HG03175 (cell line): ENCODE data around the gene PLCXD3.
"Not testable (repeated sequence)": the region's sequence is repeated elsewhere in the genome, so short reads cannot be mapped to it uniquely, and the experiment has no call there.

ENCODE experiments used
- ATAC-seq: cut with Tn5 transposase; IDR thresholded peaks from one replicate; pipeline ENCODE4 v1.9.1; 2021; ENCODE audit warnings: mild to moderate bottlenecking, moderate library complexity; ENCODE audit not compliant: unreplicated experiment

Gene PLCXD3

DNA sequence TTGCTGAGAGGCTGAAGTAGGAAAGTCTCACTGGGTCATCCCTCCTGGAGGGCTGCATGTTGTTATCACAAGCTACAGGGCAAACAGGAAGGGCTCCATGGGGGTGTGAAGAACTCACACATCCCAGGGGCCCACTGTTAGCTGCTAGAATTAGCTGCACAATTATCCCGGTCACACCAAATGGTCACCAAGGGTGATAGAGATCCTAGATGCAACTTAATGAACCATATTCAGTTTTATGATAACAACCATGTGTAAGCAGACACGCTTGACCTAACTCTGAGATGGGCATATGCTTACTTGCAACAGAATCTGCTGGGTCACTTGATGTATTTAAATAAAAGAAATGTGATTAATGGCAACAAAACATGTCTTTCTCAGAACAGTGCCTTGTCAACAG is 153.6 kb downstream of the PLCXD3 start:
- no peak for ATAC-seq

DNA sequence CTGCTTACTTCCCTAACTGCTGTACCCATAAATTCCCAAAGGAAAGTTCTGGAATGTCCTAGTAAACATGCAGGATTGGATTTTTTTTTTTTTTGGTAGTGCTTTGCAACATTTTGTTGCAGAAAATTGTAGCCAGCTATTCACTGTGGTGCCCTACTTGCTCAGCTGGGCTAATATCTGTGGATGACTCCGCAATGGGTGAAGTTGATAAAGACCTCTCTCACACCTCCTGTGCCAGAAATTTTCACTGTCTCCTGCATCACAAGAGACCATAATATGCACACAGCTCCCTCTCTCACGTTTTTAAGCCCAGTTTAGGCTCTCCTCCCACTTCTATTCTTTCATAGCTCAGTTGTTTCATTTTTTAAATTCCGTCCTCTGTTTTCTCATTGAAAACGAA is 160.6 kb downstream of the PLCXD3 start:
- no peak for ATAC-seq

DNA sequence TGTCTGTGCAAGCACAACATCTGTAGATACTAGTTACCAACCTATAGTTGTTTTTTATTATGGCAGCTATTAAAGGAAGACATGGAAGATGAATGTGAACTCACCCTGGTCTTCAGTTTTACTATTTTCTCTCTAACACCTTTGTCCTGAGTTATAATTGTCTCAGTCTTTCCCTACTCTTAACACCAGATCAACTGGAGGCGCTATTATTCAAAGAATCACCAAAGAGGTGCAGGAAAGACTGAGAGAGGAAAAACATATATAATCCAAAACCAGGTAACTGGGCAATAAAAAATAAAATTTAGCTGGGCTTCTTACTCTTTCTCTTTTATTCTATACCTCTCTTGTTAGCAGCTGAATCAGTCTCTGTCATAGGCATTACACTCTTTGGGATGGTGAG is 162.8 kb downstream of the PLCXD3 start:
- ATAC-seq, result no peak

DNA sequence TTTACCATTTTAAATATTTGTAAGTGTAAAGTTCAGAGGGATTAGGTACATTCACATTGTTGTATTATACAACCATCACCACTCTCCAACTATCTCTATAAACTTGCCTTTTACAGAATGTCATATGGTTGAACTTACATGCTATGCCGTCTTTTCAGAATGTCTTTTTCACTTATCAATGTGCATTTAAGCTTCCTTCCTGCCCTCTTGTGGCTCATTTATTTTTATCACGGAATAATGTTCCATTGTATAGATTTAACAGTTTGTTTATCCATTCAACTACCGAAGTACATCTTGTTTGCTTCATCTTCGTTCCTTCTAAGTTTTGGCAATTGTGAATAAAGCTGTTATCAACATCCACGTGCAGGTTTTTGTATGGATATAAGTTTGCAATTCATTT is 163.8 kb downstream of the PLCXD3 start:
- no peak for ATAC-seq

DNA sequence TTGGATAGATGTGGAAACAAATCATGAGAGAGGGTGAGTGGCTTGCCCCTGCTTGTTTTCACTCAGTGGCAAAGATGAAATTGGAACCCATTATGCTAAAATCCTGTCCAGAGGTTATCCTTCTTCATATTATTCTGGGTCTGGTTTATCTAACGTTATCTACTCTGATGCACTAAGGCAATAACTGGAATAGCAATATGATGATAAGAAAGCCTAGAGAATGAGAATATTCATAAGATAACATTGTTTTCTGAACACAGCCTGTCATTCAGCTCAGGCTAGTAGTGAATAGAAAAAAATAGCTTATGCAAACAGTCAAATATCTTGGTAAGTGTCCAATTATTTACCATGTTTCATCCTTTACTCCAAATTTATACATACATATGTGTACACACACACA is 165.1 kb downstream of the PLCXD3 start:
- no peak for ATAC-seq

DNA sequence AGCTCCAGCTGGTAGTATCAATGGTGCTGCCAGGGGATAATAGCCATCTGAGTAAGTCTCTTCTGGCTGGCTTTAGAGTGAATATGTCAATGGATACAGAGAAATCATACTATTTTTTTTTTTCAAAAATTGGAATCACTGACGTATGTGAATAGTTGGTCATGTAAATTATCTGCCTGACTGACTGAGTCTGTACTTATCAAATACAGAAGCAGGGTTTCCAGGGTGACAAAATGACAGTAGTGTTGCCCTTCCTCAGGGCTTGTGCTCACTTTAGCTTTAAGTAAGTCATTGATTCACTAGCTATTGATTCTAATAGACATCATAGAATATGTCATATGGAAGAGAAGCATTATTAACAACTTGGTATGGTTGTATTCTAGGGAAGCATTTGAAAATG is 171.1 kb downstream of the PLCXD3 start:
- no peak for ATAC-seq

DNA sequence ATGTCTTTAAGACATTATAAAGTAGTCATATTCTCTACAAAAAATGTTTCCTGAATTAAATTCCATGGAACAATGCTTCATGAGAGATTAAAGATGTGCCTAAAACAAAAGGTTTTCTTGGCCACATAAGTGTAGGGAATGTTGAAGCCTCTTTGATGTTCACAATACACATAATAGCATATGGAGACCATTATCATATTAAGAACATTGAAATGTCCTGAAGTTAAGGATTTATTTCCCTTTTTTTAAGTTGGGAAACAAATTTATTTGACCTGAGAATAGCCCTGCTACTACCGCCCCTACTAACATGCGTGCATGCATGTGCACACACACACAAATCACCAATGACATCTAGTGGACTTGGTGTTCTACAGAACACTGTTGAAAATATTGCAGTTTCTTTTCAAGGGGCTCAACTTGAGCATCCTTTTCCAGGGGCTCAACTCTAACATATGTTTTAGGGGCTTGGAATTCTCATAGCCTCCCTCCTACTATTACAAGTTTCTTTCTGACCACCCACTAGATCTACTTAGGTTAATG is 172.2 kb downstream of the PLCXD3 start:
- no peak for ATAC-seq

DNA sequence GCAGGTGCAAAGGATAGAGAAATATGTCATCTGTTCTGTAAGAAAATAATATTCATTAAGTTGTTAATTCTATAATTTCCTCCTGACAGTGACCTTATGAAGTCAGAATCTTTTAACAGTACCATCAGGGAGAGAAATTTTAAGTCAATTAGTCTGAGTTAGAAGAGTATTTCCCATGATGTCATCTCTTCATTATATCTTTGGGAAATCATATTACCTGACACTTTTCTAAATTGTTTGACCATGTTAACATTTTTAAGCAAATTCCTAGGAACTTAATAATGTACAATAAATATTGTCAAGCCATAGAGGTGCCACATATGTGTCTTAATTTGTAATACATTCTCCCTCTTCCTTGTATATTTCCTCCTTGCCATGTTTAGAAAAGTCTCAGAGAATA is 172.7 kb downstream of the PLCXD3 start:
- ATAC-seq, result no peak

DNA sequence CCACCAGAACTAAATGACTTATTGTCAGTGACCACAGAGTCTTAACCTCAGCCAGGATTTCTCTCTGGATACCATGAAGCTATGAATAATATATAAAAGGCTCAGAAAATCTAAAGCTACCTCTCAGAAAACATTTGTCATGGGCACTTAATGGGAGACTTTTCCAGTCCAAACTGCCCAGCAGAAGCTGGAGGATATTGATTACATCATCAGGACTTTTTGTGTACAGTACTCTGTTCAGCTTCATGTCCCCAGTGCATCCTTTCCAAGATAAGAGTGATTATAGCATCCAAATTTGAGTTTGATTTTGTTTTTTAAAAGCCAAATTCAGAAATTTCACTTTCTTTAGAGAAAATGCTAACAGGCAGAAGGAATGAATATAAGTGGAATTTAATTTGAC is 173.2 kb downstream of the PLCXD3 start:
- ATAC-seq, result no peak

DNA sequence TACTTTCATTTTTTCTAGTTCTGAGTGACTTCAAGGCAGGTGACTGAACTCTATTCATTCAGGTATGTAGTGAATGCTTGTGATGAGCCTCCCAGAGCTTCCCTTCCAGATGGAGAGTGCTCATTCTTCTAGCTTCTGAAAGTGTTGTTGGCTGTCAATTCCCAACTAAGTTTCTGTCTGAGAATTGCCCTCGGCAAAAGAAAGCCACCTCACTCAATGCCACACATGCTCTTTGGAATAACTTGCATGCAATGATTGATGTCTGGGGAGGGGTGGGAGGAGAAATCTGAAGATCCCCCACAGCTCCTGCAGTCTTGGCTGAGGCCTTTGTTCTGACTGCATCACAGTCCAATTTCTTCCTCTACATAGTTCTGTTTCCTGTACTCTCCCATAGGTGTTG is 173.9 kb downstream of the PLCXD3 start:
- ATAC-seq, result no peak

DNA sequence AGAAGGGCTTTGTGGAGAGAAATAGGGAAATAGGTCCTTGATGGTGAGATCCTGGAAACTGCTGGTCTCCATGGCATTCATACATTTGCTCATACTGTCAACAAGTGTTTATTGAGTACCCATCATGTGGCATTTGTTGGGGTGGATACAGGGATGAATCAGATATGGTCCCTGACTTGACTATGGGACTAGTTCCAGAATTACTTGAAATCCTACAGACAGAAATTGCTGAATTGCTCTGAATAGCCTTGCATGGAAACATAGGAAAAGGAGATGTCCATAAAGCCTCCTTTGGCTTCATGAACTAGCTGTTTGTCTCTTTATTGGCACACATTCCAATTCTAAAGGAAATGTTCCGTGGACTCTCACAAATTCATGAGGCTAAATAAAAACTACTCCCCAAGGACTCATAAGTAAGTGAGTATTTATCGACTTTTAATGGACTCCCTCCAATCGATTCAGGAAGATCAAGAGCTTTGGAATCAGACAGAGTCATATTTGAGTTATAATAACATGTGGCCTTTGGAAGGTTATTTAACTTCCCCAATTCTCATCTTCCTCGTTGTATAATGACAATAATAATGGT is 174.7 kb downstream of the PLCXD3 start:
- ATAC-seq, result no peak

DNA sequence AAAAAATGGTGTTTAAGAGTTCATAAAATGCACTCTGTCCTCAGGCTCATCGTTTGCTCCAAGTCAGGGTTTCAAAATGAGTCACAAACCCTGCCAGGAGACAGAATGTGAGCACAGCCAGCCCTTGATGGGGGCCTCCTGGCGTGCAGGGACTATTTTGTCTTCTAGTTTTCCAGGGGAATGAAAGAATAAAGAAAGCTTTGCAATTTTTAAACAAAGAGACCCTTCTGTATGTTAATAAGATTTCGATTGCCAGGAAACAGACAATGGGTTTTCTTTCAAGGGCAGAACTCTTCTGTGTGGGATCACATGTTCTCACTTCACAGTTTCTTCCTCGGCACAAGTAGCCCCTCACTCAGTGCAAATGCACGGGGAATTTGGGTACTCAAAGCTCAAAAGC is 175.6 kb downstream of the PLCXD3 start:
- ATAC-seq, result peak; percentile 76

DNA sequence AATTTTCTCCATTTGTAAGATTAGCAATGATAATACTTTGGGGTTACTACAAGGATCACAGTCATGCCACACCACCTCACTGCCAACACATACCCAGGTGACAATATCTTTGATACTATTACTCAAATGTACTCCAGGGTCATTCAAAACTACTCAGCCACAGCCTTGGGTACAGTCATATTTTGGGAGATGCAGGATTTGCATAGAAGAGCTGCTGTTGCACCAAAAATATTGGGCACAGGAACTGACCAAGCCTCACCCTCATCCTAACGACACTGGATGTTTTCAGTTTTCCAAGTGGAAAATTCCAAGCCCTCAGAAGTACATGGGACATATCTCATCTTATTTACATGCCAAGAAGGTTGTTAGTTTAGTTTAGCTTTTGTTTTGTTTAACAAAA is 176.2 kb downstream of the PLCXD3 start:
- ATAC-seq, result no peak

DNA sequence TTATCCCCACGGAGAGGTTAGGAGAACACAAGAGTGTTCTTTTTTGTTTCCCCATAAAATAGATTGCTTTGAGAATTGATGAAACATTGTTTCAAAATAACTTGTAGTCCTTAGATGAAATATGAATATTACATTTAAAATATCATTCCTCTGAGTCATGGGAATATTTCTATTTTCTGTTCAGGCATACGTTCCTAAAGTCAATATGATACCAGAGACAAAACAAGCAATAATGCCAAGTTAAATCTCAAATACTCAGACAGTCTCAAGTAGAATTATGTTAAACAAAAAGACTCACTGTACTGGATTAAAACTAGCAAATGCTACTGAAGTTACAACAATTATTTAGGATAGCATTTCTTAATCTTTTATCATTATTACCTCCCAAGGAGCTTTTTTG is 185.3 kb downstream of the PLCXD3 start:
- ATAC-seq, result no peak

DNA sequence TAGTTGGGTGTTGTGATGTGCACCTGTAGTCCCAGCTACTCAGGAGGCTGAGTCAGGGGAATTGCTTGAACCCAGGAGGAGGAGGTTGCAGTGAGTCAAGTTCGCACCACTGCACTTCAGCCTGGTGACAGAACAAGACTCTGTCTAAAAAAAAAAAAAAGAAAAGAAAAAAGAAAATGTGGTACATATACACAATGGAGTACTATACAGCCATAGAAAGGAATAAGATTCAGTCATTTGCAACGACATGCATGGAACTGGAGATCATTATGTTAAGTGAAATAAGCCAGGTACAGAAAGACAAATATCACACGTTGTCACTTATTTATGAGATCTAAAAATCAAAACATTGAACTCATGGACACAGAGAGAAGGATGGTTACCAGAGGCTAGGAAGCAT is 187.6 kb downstream of the PLCXD3 start:
- not testable (repeated sequence) for ATAC-seq

DNA sequence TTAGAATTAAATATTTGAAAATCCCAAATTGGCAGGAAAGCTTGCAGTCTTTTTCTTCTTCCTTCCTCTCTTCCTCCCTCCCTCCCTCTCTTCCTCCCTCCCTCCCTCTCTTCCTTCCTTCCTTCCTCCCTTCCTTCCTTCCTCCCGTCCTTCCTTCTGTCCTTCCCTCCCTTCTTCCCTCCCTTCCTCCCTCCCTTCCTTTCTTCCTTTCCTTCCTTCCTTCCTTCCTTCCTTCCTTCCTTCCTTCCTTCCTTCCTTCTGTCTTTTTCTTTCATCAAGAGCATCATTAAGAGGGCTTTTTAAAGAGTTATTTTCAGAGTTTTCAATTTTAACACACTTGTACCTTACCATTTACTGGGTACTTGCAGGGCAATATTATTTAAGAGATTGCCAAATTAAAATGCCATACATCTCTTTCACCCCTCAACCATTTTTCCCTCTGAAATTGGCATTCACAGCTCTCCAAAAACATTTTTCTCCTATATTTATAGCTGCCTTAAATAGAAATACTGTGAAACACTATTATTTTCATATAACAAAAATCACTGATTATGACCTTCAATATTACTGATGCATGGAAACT is 197.8 kb downstream of the PLCXD3 start:
- ATAC-seq, result no peak

DNA sequence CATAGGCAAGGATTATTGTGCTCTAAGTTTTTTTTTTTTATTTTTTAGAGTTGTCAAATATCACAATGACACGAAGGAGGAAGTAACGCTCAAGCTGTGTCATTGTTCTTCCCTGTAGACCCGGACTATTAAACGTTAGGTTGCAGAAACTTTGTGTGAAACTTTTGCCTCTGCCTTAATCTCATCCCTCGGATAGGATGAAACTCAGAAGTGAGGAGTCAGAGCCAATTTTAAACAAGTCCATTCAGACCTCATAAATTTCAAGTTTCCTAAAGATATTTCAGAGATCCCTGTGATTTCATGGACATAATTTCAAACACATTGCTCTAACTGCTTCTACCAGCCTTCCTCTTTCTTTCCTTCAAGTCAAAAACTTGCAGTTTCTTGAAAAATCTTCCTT is 198.3 kb downstream of the PLCXD3 start:
- no peak for ATAC-seq

DNA sequence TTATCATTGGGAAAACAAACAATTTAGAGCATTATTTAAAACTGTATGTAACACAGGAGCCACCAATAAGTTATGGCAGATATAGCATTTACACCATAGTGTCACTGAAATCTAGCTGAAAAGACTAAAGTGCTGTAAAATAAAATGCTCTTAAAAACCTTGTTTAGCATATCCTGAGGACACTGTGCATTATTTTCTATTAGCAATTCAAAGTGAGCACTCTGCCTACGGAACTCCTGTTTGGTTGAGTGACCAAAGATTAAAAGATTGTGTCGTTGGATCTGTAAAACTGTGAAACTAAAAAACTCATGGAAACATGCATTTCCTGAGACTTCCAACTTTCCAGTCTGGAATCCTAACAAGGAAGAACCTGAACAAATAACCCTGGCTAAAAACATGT is 201.1 kb downstream of the PLCXD3 start:
- ATAC-seq, result no peak

DNA sequence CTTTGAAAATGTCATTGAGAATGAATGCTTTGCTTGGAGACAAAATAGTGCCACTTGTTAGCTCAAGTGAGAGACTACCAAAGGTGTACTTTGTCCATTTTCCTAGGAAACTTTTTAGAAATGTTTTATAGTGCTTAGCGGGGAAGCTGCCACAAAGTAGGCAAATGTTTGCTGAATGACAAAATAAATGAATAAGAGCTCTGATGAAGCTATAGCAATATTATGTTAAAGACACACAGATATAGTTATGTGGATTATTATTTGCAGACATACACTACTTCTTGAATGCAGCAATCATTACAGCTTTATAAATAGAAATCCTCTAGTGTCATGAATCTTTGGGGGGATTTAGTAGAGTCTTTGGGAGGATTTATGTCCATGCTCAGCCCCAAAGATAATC is 204.4 kb downstream of the PLCXD3 start:
- no peak for ATAC-seq

DNA sequence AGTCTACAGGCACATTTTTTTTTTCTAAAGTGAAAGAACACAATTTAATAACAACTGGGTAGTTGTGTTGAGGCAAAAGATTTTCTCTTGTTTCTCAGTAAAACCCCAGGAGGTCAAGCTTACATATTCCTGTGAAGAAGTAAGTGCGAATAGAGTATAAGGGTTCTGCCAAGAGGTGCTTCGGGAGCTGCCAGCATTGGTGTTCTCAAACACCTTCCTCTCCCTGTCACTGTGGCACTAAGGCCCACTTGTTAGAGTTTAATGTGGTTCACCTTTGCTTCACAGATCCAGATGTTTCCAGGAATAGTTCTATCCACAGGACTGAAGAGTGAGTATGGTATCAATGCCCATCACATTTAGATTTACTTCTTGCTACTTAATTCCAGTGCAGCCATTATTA is 205.3 kb downstream of the PLCXD3 start:
- no peak for ATAC-seq

DNA sequence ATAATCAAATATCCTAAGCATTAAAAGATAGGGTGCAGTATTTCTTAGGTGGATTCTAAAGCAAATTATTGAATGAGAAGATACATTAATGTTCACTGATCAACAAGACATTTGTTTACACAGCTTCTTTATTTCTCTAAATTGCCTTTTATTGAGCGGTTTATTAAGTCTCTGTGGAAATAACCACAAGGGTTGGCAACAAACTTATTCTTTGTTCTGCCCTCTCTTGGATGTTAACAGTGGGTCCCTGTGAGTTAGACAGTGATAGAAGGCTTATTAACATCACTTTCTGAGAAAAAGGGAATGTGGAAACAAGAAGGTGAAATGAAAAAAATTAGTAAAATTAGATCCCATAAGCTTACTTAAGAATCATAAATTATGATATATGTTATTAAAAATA is 214.3 kb downstream of the PLCXD3 start:
- no peak for ATAC-seq

DNA sequence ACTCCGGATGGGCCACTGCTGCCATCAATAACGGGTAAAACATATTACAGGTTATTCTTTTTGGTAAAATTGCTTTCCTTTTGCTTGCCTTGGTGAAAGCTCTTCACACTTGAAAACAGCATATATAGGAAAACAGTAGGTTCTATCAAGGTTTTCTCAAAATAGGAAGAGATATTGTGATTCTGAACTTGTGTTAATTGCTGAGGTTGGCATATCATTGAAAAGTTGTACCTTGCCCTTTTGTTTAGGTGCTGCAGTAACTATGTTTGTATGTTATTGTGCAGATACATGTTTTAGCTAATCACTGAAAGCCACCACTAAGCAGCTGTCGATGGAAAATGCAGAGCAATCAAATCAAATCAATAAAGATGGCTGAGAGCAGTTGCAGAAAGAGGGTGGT is 219.1 kb downstream of the PLCXD3 start:
- ATAC-seq, result no peak

DNA sequence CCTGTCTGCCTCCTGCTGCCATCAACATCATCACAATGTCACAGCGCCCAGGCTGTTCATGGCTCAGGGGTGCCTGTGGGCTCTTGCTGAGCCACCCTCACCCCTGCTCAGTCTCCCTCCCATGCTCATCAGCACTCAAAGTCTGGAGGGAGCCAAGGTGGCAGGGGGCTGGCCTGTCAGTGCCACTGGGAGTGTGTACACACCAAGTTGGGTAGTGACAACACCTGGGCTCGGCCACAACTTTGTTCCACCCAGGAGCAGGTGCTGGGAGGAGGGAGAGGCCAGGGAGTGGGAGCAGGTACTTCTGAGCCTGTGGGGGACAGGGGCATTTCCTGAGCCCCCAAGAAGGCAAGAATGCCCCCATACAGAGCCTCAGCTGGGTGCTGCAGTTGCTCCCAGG is 219.6 kb downstream of the PLCXD3 start:
- no peak for ATAC-seq
